Body of pancreas (tissue), 4 donors: Measurements from ENCODE around the gene SLC7A7. TPM values are rescaled to one million over a fixed set of nuclear protein-coding genes. Genes with fewer than 3 reads are reported as not detected.

Source experiments
- ATAC-seq: fragments of 150-250 bp; one replicate; pipeline ENCODE4 v1.9.1; 2016
- DNase-seq, 4 donors: peaks; one replicate each; pipeline ENCODE4 v3.0.0-alpha.2; 2019
- H3K27ac ChIP-seq, 4 donors: fragments of 200-600 bp; sonication (generic); 1 replicate in 3 of 4; 2 replicates in 1 of 4; pipeline versions ENCODE4 v1.5.1 to v1.6.1; 2016 to 2019; ENCODE audit warnings: mild to moderate bottlenecking in 1 of 4, mixed read lengths in 1 of 4, moderate library complexity in 1 of 4
- H3K27me3 ChIP-seq, 2 donors: fragments of 200-600 bp; sonication (generic); one replicate each; pipeline ENCODE4 v1.6.0; 2016; ENCODE audit warnings: mild to moderate bottlenecking in 1 of 2
- H3K36me3 ChIP-seq, 2 donors: fragments of 200-600 bp; sonication (generic); replicated peaks in 1 of 2; 2 replicates each; pipeline ENCODE4 v1.5.1; 2016; ENCODE audit warnings: low read depth in 2 of 2; ENCODE audit not compliant: insufficient read depth in 1 of 2
- H3K4me1 ChIP-seq: fragments of 200-600 bp; sonication (generic); one replicate; pipeline ENCODE4 v1.6.0; 2016
- H3K4me3 ChIP-seq, 2 donors: fragments of 200-600 bp; sonication (generic); 1 replicate in 1 of 2; 2 replicates in 1 of 2; pipeline ENCODE4 v1.5.1; 2016 to 2019
- H3K9me3 ChIP-seq, 3 donors: fragments of 200-600 bp; sonication (generic); 1 replicate in 2 of 3; 2 replicates in 1 of 3; pipeline ENCODE4 v1.5.1; 2016
- POLR2A ChIP-seq, 3 donors: fragments of 450-650 bp; IDR thresholded peaks; one replicate each; pipeline ENCODE4 v1.6.1; 2016; ENCODE audit warnings: antibody characterized with exemption in 3 of 3, mild to moderate bottlenecking in 2 of 3
- WGBS, 2 donors: methylation state at CpG; one replicate each; pipeline ENCODE4 v1.1.5; 2017; 5-methylcytosine and 5-hydroxymethylcytosine counted together
- intact Hi-C: fragments of 100-400 bp; cut with DNase I; formaldehyde crosslinking; loops from one replicate; pipeline ENCODE4 v1.15.1; 2023
- total RNA-seq, 2 donors: library from RNA; depleted of rRNA; stranded (reverse); fragments of >200 nt; gene quantifications; one replicate each; pipeline ENCODE4 v1.1.0, GENCODE V29; 2016
- TF ChIP-seq, protein P1 (sequence below), 7 experiments: fragments of 450-650 bp in 4 of 7; fragments of 200-600 bp in 3 of 7; sonication (generic) in 3 of 7; IDR thresholded peaks; one replicate each; pipeline ENCODE4 v1.5.1; 2016 to 2019; ENCODE audit warnings: antibody characterized with exemption in 7 of 7

SLC7A7 gene
- total RNA-seq, 2 donors from 2014 or later = 6.9 to 16.6 TPM

DNA sequence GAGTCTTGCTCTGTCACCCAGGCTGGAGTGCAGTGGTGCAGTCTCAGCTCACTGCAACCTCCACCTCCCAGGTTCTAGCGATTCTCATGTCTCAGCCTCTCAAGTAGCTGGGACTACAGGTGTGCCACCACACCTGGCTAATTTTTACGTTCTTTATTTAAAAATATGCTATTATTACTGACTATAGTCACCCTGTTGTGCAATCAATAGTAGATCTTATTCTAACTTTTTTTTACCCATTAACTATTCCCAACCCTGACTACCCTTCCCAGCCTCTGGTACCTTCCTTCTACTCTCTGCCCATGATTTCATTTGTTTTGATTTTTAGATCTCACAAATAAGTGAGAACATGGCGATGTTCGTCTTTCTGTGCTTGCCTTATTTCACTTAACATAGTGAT is 46.3 kb downstream of the SLC7A7 start:
- ATAC-seq = no peak
- intact Hi-C loops = no loop called here
- 87 to 91% methylated on average over 4 of the region's 4 CpGs for WGBS, 2 donors
- peaks cover 28% of the 10 kb centered on the region for H3K4me1 ChIP-seq
- peaks cover 12 to 31% of the 10 kb centered on the region in 2 donors for H3K36me3 ChIP-seq
- no peak overlapping the region for H3K27ac ChIP-seq
- TF ChIP-seq POLR2A (IDR thresholded peaks at IDR 0.05) = no peak
- TF ChIP-seq, protein P1, sequence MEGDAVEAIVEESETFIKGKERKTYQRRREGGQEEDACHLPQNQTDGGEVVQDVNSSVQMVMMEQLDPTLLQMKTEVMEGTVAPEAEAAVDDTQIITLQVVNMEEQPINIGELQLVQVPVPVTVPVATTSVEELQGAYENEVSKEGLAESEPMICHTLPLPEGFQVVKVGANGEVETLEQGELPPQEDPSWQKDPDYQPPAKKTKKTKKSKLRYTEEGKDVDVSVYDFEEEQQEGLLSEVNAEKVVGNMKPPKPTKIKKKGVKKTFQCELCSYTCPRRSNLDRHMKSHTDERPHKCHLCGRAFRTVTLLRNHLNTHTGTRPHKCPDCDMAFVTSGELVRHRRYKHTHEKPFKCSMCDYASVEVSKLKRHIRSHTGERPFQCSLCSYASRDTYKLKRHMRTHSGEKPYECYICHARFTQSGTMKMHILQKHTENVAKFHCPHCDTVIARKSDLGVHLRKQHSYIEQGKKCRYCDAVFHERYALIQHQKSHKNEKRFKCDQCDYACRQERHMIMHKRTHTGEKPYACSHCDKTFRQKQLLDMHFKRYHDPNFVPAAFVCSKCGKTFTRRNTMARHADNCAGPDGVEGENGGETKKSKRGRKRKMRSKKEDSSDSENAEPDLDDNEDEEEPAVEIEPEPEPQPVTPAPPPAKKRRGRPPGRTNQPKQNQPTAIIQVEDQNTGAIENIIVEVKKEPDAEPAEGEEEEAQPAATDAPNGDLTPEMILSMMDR (IDR thresholded peaks at IDR 0.05) = no peak
- H3K9me3 ChIP-seq = no peaks in the 10 kb centered on the region
- DNase-seq = no peak
- no peaks in the 10 kb centered on the region for H3K27me3 ChIP-seq
- no peak overlapping the region for H3K4me3 ChIP-seq

- peaks cover 0 to under 1% (median 0%) of the 10 kb centered on the region in 3 donors for H3K9me3 ChIP-seq
- H3K27ac ChIP-seq = peak overlapping the region in 3 of 4 donors; percentile 77 to 81 (median 78)
- H3K4me1 ChIP-seq = peaks cover 28% of the 10 kb centered on the region
- TF ChIP-seq, protein P1 (IDR thresholded peaks at IDR 0.05) = no peak
- no peak for TF ChIP-seq POLR2A (IDR thresholded peaks at IDR 0.05)
- no peak for ATAC-seq
- H3K27me3 ChIP-seq = no peaks in the 10 kb centered on the region
- intact Hi-C loops = no loop called here
- peaks cover 12 to 26% of the 10 kb centered on the region in 2 donors for H3K36me3 ChIP-seq
- H3K4me3 ChIP-seq = peak overlapping the region; percentile 50 to 94
- no peak for DNase-seq
- WGBS, 2 donors = 0 to 4% methylated on average over 6 of the region's 6 CpGs
Measured at GRCh38 chr14:22767323-22767589, 48.0 kb downstream of the SLC7A7 start.

DNA sequence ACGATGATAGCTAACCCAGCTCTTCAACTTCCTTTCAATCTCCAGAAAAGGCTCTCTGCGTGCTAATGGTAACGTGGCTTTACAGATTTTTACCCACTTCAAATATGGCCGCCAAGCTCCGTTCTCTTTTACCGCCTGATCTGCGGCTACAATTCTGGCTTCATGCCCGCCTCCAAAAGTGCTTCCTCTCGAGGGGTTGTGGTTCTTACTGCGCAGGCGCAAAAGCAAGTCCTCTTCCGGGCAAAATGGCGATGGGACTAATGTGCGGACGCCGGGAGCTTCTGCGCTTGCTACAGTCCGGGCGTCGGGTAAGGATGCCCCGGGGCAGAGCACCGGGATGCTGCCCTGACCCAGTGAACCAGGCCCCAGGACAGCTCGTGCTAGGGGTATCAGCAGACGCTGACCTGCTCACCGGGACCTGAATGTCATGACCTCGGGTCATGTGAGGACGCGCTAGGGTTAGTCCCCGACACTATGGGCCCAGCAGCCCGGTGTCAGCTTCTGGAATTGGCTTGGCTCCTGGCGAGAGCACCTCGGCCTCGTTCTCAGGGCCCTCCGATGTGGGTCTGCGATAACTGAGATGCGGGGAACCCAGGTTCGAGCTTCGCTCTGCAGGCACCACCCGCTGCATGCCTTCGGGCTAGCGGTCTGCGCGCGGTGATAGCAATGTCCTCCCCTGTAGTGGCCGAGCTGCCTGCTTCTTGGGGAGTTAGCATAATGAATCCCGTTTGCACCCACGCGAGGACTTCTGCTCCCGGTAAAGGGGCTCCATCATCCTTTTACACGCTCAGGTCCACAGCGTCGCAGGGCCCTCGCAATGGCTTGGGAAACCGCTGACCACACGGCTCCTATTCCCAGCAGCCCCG is 48.5 kb downstream of the SLC7A7 start, which contains the start of gene OXA1L:
Gene OXA1L (plus strand): TSS at position 232 of the 866 bp plus-strand sequence. CDS start 14 bp downstream, at position 246.
- H3K27me3 ChIP-seq = no peaks in the 10 kb centered on the region
- DNase-seq (peak; percentile 98 to 100 (median 99)), ATAC-seq (peak; percentile 97)
- peaks cover 12 to 24% of the 10 kb centered on the region in 2 donors for H3K36me3 ChIP-seq
- WGBS, 2 donors = 0 to 1% methylated on average over 32 to 56 of the region's 56 CpGs
- H3K4me3 ChIP-seq = peak within 1 kb of the TSS; percentile 50 to 94
- H3K4me1 ChIP-seq = peaks cover 28% of the 10 kb centered on the region
- peaks cover 0 to 6% (median 0%) of the 10 kb centered on the region in 3 donors for H3K9me3 ChIP-seq
- TF ChIP-seq POLR2A (IDR thresholded peaks at IDR 0.05) = peak; percentile 21 to 87 (median 79)
- TF ChIP-seq, protein P1 (IDR thresholded peaks at IDR 0.05) = no peak
- intact Hi-C loops = no loop called here
- peak within 1 kb of the TSS; percentile 57 to 81 (median 78) for H3K27ac ChIP-seq

DNA sequence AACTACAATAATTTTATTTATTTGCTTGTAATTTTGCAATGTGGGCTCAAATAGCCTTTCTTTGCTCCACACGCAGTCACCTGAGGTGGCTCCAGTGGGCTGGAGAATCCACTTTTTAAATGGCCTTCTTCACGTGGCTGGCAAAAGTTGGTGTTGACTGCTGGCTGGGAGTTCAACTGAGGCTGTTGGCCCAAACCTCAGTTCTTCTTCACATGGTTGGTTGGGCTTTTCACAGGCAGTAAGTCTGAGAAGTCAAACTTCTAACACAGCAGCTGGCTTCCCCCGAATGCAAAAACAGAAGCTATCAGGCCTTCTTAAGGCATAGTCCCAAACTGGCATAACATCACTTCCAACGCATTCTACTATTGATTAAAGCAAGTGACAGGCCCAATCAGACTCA is 50.9 kb downstream of the SLC7A7 start:
- Histone ChIP-seq H3K36me3 (peaks cover 0 to 3% of the 10 kb centered on the region in 2 donors), H3K9me3 (peaks cover 0 to 9% (median 0%) of the 10 kb centered on the region in 3 donors), H3K27me3 (no peaks in the 10 kb centered on the region), H3K4me3 (no peak overlapping the region), H3K27ac (no peak overlapping the region), H3K4me1 (peaks cover 28% of the 10 kb centered on the region)
- intact Hi-C loops = no loop called here
- TF ChIP-seq, protein P1 (IDR thresholded peaks at IDR 0.05) = no peak
- no peak for TF ChIP-seq POLR2A (IDR thresholded peaks at IDR 0.05)
- WGBS, 2 donors = 51 to 74% methylated on average over 3 to 4 of the region's 4 CpGs
- no peak for ATAC-seq
- DNase-seq = no peak
